Neural cell (in vitro differentiated cells): ENCODE data around the gene SSMEM1. TPM values are rescaled to one million over a fixed set of nuclear protein-coding genes. Genes with fewer than 3 reads are reported as not detected.
"Not testable (repeated sequence)": the region's sequence is repeated elsewhere in the genome, so short reads cannot be mapped to it uniquely, and the experiment has no call there.

Experiments
- H2AFZ ChIP-seq: fragments of 200-600, 300-800 bp; sonication (generic), shearing (Covaris generic); 2 replicates; pipeline ENCODE4 v1.6.0; 2014; ENCODE audit warnings: low read depth, mild to moderate bottlenecking, antibody characterized with exemption, low read length, moderate library complexity
- H3F3A ChIP-seq: fragments of 200-600 bp; shearing (Covaris generic); 2 replicates; pipeline ENCODE4 v1.6.1; 2016; ENCODE audit warnings: mild to moderate bottlenecking, moderate library complexity, mixed read lengths, antibody characterized with exemption, low read length; ENCODE audit not compliant: insufficient read depth, poor library complexity, severe bottlenecking
- H3K27ac ChIP-seq: fragments of 200-600, 300-800 bp; sonication (generic), shearing (Covaris generic); 2 replicates; pipeline ENCODE4 v1.5.1; 2014; ENCODE audit warnings: mild to moderate bottlenecking, low read length, moderate library complexity
- H3K27me3 ChIP-seq: fragments of 300-800, 200-600 bp; sonication (generic), shearing (Covaris generic); 2 replicates; pipeline ENCODE4 v1.6.0; 2014; ENCODE audit warnings: mild to moderate bottlenecking, low read depth, low read length, moderate library complexity; ENCODE audit not compliant: insufficient read depth
- H3K36me3 ChIP-seq: fragments of 300-800, 200-600 bp; sonication (generic), shearing (Covaris generic); 2 replicates; pipeline ENCODE4 v1.5.1; 2014; ENCODE audit warnings: mild to moderate bottlenecking, antibody characterized with exemption, low read length, moderate library complexity; ENCODE audit not compliant: insufficient read depth
- H3K4me2 ChIP-seq: fragments of 300-800, 200-600 bp; sonication (generic), shearing (Covaris generic); 2 replicates; pipeline ENCODE4 v1.6.0; 2014; ENCODE audit warnings: mild to moderate bottlenecking, low read length
- H3K4me3 ChIP-seq: fragments of 300-800, 200-600 bp; sonication (generic), shearing (Covaris generic); 2 replicates; pipeline ENCODE4 v1.5.1; 2014; ENCODE audit warnings: mild to moderate bottlenecking, low read length, moderate library complexity
- H3K79me2 ChIP-seq: fragments of 200-600 bp; shearing (Covaris generic); replicated peaks from 2 replicates; pipeline ENCODE4 v1.6.0; 2014; ENCODE audit warnings: mild to moderate bottlenecking, low read length, moderate library complexity; ENCODE audit not compliant: insufficient read depth
- H3K9ac ChIP-seq: fragments of 300-800, 200-600 bp; sonication (generic), shearing (Covaris generic); 2 replicates; pipeline ENCODE4 v1.6.1; 2016; ENCODE audit warnings: mild to moderate bottlenecking, low read length, mixed read lengths
- H3K9me2 ChIP-seq: fragments of 200-600 bp; shearing (Covaris generic); 2 replicates; pipeline ENCODE4 v1.6.1; 2016; ENCODE audit warnings: mild to moderate bottlenecking, low read length, mixed read lengths; ENCODE audit not compliant: insufficient read depth
- H3K9me3 ChIP-seq: fragments of 200-600, 300-800 bp; sonication (generic), shearing (Covaris generic); 2 replicates; pipeline ENCODE4 v1.6.1; 2016; ENCODE audit warnings: mild to moderate bottlenecking, mixed run types, low read length, moderate library complexity, mixed read lengths
- H4K20me1 ChIP-seq: fragments of 200-600 bp; shearing (Covaris generic); 2 replicates; pipeline ENCODE4 v1.6.1; 2016; ENCODE audit warnings: mild to moderate bottlenecking, mixed run types; ENCODE audit not compliant: insufficient read depth
- EP300 ChIP-seq: fragments of 450-650 bp; conservative IDR thresholded peaks from 2 replicates; pipeline ENCODE4 v1.6.1; 2014; ENCODE audit warnings: antibody characterized with exemption, mild to moderate bottlenecking, moderate library complexity; ENCODE audit not compliant: poor library complexity, severe bottlenecking
- EZH2 ChIP-seq: fragments of 200-600, 300-800 bp; shearing (Covaris generic), sonication (generic); IDR thresholded peaks from 2 replicates; pipeline ENCODE4 v1.6.1; 2014; ENCODE audit warnings: antibody characterized with exemption, low read length, borderline replicate concordance, mild to moderate bottlenecking; ENCODE audit not compliant: insufficient read depth, poor library complexity, severe bottlenecking
- MXI1 ChIP-seq: fragments of 450-650 bp; conservative IDR thresholded peaks from 2 replicates; pipeline ENCODE4 v1.6.1; 2014; ENCODE audit warnings: antibody characterized with exemption, mild to moderate bottlenecking; ENCODE audit not compliant: poor library complexity, severe bottlenecking
- POLR2AphosphoS5 ChIP-seq: IDR thresholded peaks from 2 replicates; pipeline ENCODE4 v1.6.1; 2012
- RAD21 ChIP-seq: fragments of 450-650 bp; conservative IDR thresholded peaks from 2 replicates; pipeline ENCODE4 v1.6.1; 2014; ENCODE audit warnings: antibody characterized with exemption, mild to moderate bottlenecking, moderate library complexity
- REST ChIP-seq: IDR thresholded peaks from 2 replicates; pipeline ENCODE4 v1.6.1; 2012; ENCODE audit warnings: borderline replicate concordance
- SMC3 ChIP-seq: fragments of 450-650 bp; conservative IDR thresholded peaks from 2 replicates; pipeline ENCODE4 v1.6.1; 2014; ENCODE audit warnings: antibody characterized with exemption, mild to moderate bottlenecking, moderate library complexity; ENCODE audit not compliant: poor library complexity
- TAF1 ChIP-seq: IDR thresholded peaks from 2 replicates; pipeline ENCODE4 v1.6.1; 2012; ENCODE audit warnings: low read depth
- polyA plus RNA-seq: library from polyadenylated mRNA; depleted of rRNA; stranded (reverse); fragments of >200 nt; gene quantifications from 2 replicates; pipeline ENCODE4 v1.2.3, GENCODE V29; 2014
- TF ChIP-seq, protein P1 (sequence below): fragments of 450-650 bp; IDR thresholded peaks from 2 replicates; pipeline ENCODE4 v1.5.1; 2014; ENCODE audit warnings: antibody characterized with exemption, mild to moderate bottlenecking, moderate library complexity; ENCODE audit not compliant: poor library complexity, severe bottlenecking

The SSMEM1 gene
- polyA plus RNA-seq, 1 donor from 2014 or later: not detected

- no peaks in the 10 kb centered on the region for H3K27me3 ChIP-seq
- no peak for TF ChIP-seq EZH2
- TF ChIP-seq, protein P1, sequence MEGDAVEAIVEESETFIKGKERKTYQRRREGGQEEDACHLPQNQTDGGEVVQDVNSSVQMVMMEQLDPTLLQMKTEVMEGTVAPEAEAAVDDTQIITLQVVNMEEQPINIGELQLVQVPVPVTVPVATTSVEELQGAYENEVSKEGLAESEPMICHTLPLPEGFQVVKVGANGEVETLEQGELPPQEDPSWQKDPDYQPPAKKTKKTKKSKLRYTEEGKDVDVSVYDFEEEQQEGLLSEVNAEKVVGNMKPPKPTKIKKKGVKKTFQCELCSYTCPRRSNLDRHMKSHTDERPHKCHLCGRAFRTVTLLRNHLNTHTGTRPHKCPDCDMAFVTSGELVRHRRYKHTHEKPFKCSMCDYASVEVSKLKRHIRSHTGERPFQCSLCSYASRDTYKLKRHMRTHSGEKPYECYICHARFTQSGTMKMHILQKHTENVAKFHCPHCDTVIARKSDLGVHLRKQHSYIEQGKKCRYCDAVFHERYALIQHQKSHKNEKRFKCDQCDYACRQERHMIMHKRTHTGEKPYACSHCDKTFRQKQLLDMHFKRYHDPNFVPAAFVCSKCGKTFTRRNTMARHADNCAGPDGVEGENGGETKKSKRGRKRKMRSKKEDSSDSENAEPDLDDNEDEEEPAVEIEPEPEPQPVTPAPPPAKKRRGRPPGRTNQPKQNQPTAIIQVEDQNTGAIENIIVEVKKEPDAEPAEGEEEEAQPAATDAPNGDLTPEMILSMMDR: no peak
- no peak for TF ChIP-seq REST
- no peak for TF ChIP-seq EP300
- no peak for TF ChIP-seq SMC3
- H3K27ac ChIP-seq: no peak overlapping the region
- no peaks in the 10 kb centered on the region for H3F3A ChIP-seq
- no peak overlapping the region for H2AFZ ChIP-seq
- H3K36me3 ChIP-seq: no peaks in the 10 kb centered on the region
- no peak overlapping the region for H3K9ac ChIP-seq
- no peaks in the 10 kb centered on the region for H3K79me2 ChIP-seq
- H3K9me3 ChIP-seq: no peaks in the 10 kb centered on the region
- H4K20me1 ChIP-seq: no peaks in the 10 kb centered on the region
- no peak overlapping the region for H3K4me2 ChIP-seq
- no peaks in the 10 kb centered on the region for H3K9me2 ChIP-seq
- no peak overlapping the region for H3K4me3 ChIP-seq
These were observed 21.3 kb downstream of the SSMEM1 start for GRCh38 chr7:130228840-130229502.

DNA sequence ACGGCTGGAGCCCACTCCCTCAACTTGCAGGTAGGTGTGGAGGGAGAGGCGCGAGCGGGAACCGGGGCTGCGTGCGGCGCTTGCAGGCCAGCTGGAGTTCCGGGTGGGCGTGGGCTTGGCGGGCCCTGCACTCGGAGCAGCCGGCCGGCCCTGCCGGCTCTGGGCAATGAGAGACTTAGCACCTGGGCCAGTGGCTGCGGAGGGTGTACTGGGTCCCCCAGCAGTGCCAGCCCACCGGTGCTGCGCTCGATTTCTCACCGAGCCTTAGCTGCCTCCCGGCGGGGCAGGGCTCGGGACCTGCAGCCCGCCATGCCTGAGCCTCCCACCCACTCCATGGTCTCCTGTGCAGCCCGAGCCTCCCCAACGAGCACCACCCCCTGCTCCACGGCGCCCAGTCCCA, 22.3 kb downstream of the SSMEM1 start:
- not testable (repeated sequence) for H4K20me1 ChIP-seq, H3K27me3 ChIP-seq, H3K4me2 ChIP-seq, H3K9ac ChIP-seq, H3K9me3 ChIP-seq, H3K4me3 ChIP-seq, H3K27ac ChIP-seq, H2AFZ ChIP-seq, H3K79me2 ChIP-seq, H3F3A ChIP-seq, H3K9me2 ChIP-seq, H3K36me3 ChIP-seq

GRCh38 chr7:130231792-130232191, 24.1 kb downstream of the SSMEM1 start:
- Histone ChIP-seq H3K9me2 (no peaks in the 10 kb centered on the region), H3K9ac (no peak overlapping the region), H3K4me3 (no peak overlapping the region), H3K9me3 (no peaks in the 10 kb centered on the region), H3K36me3 (no peaks in the 10 kb centered on the region), H3K27ac (no peak overlapping the region), H4K20me1 (no peaks in the 10 kb centered on the region), H3F3A (no peaks in the 10 kb centered on the region), H3K79me2 (no peaks in the 10 kb centered on the region), H2AFZ (no peak overlapping the region), H3K27me3 (no peaks in the 10 kb centered on the region), H3K4me2 (no peak overlapping the region)
- TF ChIP-seq SMC3: no peak
- no peak for TF ChIP-seq EZH2
- TF ChIP-seq TAF1: no peak
- TF ChIP-seq POLR2AphosphoS5: no peak
- TF ChIP-seq REST: no peak
- TF ChIP-seq, protein P1: no peak
- TF ChIP-seq EP300: no peak
- TF ChIP-seq MXI1: no peak
- no peak for TF ChIP-seq RAD21
